ENCODE data around the gene TUBB1.

The TUBB1 gene

DNA sequence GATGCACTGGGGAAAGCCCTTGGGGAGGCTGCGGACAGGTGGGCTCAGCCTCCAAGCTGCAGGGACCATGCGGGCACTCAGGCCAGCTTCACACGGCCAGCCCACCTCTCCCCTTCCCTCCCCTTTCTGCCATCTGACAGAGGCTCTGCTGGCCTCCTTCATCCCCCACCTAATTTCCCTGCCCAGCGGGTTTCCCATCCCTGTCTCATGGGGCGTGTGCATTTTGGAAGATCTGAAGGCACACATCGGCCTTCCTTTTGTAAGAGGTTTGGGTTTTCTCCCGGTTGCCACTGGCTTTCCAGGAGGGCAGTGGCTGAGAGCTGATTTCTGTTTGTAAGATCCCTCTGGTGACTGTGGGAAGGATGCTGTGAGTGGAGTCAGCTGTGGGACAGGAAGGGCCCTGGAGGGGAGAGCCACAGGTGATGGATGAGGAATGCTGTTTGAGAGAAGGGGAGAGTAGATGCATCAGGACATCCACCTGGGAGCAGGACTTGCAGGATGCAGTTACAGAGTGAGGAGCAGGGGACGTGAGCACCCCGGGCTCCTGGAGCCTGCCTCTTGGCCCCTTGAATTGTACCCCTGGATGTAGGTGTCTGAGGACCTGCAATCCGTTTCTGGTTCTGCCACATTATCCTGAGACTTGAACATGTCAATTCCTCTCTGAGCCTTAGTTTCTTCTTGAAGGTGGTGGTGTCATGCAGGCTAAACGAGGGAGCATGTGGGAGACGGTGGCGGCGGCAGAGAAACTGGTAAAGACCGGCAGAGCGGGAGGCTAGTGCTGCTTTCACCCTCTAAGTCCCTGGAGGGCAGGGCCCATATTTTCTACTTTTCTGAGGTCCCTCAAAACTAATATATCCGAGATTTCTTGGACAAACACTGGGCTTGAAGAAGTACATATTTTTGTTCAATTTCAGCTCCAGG lies 5.9 kb upstream of the TUBB1 start:
- Histone ChIP-seq H3K4me2 (no peak overlapping the region), H3K4me1 (peaks cover 36 to 70% (median 51%) of the 10 kb centered on the region in 10 experiments), H3K4me3 (no peak overlapping the region), H3K27ac (no peak overlapping the region), H3K36me3 (peaks cover 0 to 5% (median 0%) of the 10 kb centered on the region in 11 experiments; a peak in 1 of 22 replicates), H4K20me1 (peaks cover 0 to 22% (median 3%) of the 10 kb centered on the region in 11 experiments; a peak in 6 of 22 replicates), H3K27me3 (no peaks in the 10 kb centered on the region), H3K9me3 (replicated peaks in 1 of 11) (no peaks in the 10 kb centered on the region), H3K9ac (no peak overlapping the region)
- no peak for TF ChIP-seq Cebpa-rat (IDR thresholded peaks at IDR 0.05)

DNA sequence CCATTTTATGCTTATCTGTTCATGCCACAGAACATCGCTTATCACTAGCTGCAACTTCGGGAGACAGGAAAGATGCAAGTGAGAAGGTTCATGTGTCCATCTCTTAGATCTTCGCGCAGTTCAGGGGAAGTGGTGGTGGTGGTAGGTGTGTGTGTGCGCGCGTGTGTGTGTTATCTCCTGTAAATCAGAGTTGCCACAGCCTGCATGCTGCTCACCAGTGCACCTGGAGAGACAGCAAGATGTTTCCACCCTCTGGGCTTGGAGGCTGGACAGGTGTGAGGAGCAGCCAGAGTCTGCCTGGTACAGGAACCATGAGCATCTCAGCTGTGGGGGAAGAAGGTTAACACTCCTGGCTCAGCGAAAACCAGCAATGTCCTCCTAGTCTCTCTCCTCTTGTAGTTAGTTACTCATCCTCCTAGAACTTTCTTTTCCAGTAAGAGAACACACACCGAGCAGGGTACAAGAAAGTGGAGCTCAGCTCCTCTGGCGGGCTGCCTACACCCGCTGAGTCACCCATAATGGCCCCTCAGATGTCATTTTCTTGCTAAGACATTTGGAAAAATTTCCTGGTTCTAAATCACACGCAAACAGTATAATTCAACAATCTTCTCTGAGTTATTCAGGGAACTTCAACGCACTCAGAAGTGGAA lies 5.1 kb upstream of the TUBB1 start:
- peak overlapping the region in 2 of 11 experiments; percentile 11 to 18; a peak in 2 of 22 replicates for H3K9ac ChIP-seq
- H3K9me3 ChIP-seq (replicated peaks in 1 of 11): no peaks in the 10 kb centered on the region
- no peak overlapping the region for H3K27ac ChIP-seq
- peak overlapping the region in 7 of 11 experiments; percentile 7 to 47 (median 24); a peak in 7 of 22 replicates for H3K4me2 ChIP-seq
- H4K20me1 ChIP-seq: peaks cover 0 to 28% (median 3%) of the 10 kb centered on the region in 11 experiments; a peak in 7 of 22 replicates
- peaks cover 30 to 62% (median 45%) of the 10 kb centered on the region in 10 experiments for H3K4me1 ChIP-seq
- H3K27me3 ChIP-seq: no peaks in the 10 kb centered on the region
- no peak for TF ChIP-seq Cebpa-rat (IDR thresholded peaks at IDR 0.05)
- H3K4me3 ChIP-seq: no peak overlapping the region
- H3K36me3 ChIP-seq: peaks cover 0 to 13% (median 0%) of the 10 kb centered on the region in 11 experiments; a peak in 2 of 22 replicates

GRCh38 chr20:59014680-59015389 lies 4.4 kb upstream of the TUBB1 start:
- Histone ChIP-seq H3K27me3 (no peaks in the 10 kb centered on the region), H3K27ac (no peak overlapping the region), H3K9me3 (replicated peaks in 1 of 11) (no peaks in the 10 kb centered on the region), H3K4me2 (peak overlapping the region; percentile 2 to 47 (median 24); a peak in 15 of 22 replicates), H3K36me3 (peaks cover 0 to 16% (median 0%) of the 10 kb centered on the region in 11 experiments; a peak in 2 of 22 replicates), H4K20me1 (peaks cover 0 to 31% (median 3%) of the 10 kb centered on the region in 11 experiments; a peak in 7 of 22 replicates), H3K9ac (peak overlapping the region in 2 of 11 experiments; percentile 18 to 26; a peak in 3 of 22 replicates), H3K4me1 (peaks cover 30 to 54% (median 43%) of the 10 kb centered on the region in 10 experiments), H3K4me3 (no peak overlapping the region)
- TF ChIP-seq Cebpa-rat (IDR thresholded peaks at IDR 0.05): no peak

- Histone ChIP-seq H3K27ac (no peak overlapping the region), H3K9me3 (replicated peaks in 1 of 11) (no peaks in the 10 kb centered on the region), H3K9ac (no peak overlapping the region; a peak in 1 of 22 replicates), H3K27me3 (no peaks in the 10 kb centered on the region), H3K36me3 (peaks cover 0 to 16% (median 0%) of the 10 kb centered on the region in 11 experiments; a peak in 2 of 22 replicates), H3K4me2 (peak overlapping the region in 2 of 11 experiments; percentile 28 to 47; a peak in 2 of 22 replicates), H4K20me1 (peaks cover 0 to 31% (median 3%) of the 10 kb centered on the region in 11 experiments; a peak in 7 of 22 replicates), H3K4me3 (no peak overlapping the region), H3K4me1 (peaks cover 30 to 49% (median 42%) of the 10 kb centered on the region in 10 experiments)
- TF ChIP-seq Cebpa-rat (IDR thresholded peaks at IDR 0.05): no peak
Observed at GRCh38 chr20:59015411-59015810, 3.8 kb upstream of the TUBB1 start.

DNA sequence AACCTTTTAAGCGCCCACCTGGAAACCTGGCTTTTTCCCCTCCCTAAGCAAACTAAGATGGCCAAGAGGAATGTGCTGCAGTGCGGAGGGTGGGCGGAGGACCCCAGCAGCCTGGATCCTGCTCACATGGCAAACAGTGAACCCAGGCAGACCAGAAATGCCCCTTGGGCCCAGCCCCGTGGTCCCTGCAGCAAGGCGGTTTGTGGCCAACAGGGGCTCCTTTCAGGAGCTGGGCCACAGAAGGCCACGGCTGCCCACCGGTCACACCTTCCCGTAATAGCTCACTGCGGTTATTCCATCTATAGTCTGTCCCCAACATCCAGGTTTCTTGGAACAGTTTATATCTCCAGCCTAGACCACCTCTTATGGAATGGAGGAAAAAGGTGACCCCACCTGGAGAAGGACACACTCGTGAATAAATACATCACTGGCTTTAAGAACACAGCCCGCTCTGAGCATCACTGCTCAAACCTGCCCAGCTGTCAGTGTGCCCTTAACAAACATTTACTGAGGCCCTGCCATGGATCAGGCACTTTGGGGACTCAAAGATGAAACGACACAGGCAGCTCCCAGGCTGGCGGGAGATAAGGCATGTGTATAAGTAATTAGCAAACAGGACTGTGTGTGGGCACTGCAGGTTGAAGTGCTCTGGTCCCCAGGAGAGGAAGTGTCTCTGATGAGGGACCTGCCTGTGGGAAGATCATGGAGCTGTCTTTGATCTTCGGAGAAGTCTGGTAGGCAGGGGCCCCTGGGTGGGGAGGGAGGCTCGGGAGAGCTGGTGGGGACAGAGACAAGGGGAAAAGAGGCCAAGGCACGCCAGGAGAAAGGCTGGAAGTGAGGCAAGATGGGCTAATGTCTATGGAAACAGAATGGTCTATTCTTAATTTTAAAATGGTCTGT lies 3.2 kb upstream of the TUBB1 start:
- Histone ChIP-seq H3K4me2 (peak overlapping the region in 6 of 11 experiments; percentile 1 to 51 (median 33); a peak in 7 of 22 replicates), H3K27me3 (no peaks in the 10 kb centered on the region), H3K9me3 (replicated peaks in 1 of 11) (no peaks in the 10 kb centered on the region), H3K27ac (no peak overlapping the region), H3K9ac (no peak overlapping the region; a peak in 1 of 22 replicates), H3K4me1 (peaks cover 30 to 42% (median 38%) of the 10 kb centered on the region in 10 experiments), H3K4me3 (no peak overlapping the region), H3K36me3 (peaks cover 0 to 21% (median 0%) of the 10 kb centered on the region in 11 experiments; a peak in 4 of 22 replicates), H4K20me1 (peaks cover 0 to 31% (median 4%) of the 10 kb centered on the region in 11 experiments; a peak in 9 of 22 replicates)
- TF ChIP-seq Cebpa-rat (IDR thresholded peaks at IDR 0.05): no peak

DNA sequence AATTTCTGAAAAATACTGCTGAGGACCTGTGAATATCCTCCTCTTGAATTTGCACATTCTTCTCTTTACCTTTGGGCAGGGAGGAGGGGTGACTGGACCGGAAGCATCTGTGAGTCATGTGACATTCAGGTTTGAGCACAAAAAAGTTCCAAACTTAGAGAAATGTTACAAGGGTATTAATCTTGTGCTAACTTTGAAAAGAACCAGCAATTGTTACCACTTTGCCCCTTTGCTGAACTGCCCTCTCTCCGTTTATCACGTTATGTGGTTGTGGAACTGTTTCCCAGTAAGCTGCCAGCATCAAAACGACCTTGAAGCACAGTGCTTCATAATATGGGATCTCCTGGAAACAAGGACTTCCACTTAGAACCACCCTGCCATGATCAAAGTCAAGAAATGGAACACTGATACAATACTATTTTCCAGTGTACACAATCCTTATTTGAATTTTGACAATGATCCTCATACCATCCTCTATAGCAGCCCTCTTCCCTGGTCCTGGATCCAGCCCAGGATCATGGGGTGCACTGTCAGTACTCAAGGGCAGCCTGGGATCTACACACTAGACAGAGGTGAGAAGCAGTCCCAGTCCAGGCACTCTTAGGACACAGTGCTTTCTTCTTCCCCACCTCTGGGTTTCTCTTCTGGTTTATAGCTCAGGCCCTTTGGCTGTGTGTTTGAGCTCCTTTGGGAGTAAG lies 2.3 kb upstream of the TUBB1 start:
- Histone ChIP-seq H3K4me2 (peak overlapping the region; percentile 1 to 51 (median 26); a peak in 16 of 22 replicates), H3K9ac (no peak overlapping the region), H3K9me3 (replicated peaks in 1 of 11) (no peaks in the 10 kb centered on the region), H3K27me3 (no peaks in the 10 kb centered on the region), H3K36me3 (peaks cover 0 to 30% (median 1%) of the 10 kb centered on the region in 11 experiments; a peak in 5 of 22 replicates), H4K20me1 (peaks cover 0 to 31% (median 8%) of the 10 kb centered on the region in 11 experiments; a peak in 10 of 22 replicates), H3K4me1 (peaks cover 27 to 34% (median 32%) of the 10 kb centered on the region in 10 experiments), H3K4me3 (no peak overlapping the region), H3K27ac (no peak overlapping the region; a peak in 1 of 22 replicates)
- TF ChIP-seq Cebpa-rat (IDR thresholded peaks at IDR 0.05): no peak
